Myocyte (in vitro differentiated cells): ENCODE data around the gene PPM1E. TPM values are rescaled to one million over a fixed set of nuclear protein-coding genes. Genes with fewer than 3 reads are reported as not detected.
"Not testable (repeated sequence)": the region's sequence is repeated elsewhere in the genome, so short reads cannot be mapped to it uniquely, and the experiment has no call there.

Source experiments
- DNase-seq: peaks from one replicate; pipeline ENCODE4 v3.0.0-alpha.2; 2012; ENCODE audit warnings: low read depth
- total RNA-seq: library from RNA; depleted of rRNA; stranded (reverse); fragments of >200 nt; gene quantifications from 2 replicates; pipeline ENCODE4 v1.2.3, GENCODE V29; 2014

The PPM1E gene
- total RNA-seq, 1 donor from 2014 or later: 11.1 TPM

DNA sequence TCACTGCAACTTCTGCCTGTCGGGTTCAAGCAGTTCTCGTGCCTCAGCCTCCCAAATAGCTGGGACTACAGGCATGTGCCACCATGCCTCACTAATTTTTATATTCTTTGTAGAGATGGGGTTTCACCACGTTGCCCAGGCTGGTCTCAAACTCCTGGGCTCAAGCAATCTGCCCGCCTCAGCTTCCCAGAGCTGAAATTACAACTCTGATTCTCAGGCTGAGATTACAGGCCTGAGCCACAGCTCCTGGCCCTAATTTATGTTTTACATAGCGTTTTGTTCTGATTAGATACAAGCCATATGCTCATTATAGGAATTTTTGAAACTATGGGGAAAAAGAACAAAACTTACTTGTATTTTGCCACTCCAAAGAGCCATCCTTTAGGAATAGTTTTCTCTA is 22.8 kb downstream of the PPM1E start:
- not testable (repeated sequence) for DNase-seq

DNA sequence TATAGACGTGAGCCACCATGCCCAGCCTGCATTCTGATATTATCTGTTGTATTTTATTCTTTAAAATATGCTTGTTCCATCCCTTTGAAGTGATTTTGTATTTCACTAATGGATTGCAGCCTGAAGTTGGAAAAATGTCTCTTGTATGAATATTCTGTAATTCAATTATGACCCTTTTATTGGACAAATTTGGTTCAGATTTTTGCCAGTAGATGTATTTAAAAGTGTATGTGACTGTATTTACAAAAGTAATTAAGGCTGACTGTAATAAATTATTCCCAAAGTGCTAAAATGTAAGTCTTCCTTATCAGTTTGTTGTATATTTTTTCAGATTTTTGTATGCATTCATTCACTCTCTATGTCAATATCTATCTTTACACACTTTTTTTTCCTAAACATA is 23.8 kb downstream of the PPM1E start:
- DNase-seq: no peak

DNA sequence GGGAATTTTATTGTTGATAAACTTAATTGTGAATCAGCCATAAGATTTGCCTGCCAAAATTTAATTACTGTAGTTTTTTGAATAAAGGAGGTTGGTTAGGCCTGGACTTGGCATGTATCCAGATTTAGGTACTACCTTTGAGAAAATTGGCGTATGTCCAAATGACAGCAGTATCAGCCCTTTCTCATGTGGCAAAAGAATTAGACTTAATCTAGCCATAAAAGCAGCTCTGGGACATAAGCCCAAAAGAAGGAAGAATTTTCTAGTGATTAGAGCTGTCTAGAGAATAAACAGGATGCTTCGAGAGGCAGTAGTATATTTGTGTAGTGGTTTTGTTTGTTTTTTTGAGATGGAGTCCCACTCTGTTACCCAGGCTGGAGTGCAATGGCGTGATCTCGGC is 27.7 kb downstream of the PPM1E start:
- DNase-seq: no peak

DNA sequence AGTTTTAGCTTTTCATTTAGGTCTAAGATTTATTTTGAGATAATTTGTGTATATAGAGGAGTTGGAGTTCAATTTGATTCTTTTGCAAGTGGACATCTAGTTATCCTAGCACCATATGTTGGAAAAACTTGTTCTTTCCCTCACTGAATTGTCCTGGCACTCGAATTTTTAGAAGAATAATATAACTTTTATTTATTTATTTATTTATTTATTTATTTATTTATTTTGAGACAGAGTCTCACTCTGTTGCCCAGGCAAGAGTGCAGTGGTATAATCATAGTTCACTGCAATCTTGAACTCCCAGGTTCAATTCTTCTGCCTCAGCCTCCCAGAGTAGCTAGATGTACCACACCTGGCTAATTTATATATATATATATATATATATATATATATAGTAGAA is 29.4 kb downstream of the PPM1E start:
- DNase-seq: no peak

DNA sequence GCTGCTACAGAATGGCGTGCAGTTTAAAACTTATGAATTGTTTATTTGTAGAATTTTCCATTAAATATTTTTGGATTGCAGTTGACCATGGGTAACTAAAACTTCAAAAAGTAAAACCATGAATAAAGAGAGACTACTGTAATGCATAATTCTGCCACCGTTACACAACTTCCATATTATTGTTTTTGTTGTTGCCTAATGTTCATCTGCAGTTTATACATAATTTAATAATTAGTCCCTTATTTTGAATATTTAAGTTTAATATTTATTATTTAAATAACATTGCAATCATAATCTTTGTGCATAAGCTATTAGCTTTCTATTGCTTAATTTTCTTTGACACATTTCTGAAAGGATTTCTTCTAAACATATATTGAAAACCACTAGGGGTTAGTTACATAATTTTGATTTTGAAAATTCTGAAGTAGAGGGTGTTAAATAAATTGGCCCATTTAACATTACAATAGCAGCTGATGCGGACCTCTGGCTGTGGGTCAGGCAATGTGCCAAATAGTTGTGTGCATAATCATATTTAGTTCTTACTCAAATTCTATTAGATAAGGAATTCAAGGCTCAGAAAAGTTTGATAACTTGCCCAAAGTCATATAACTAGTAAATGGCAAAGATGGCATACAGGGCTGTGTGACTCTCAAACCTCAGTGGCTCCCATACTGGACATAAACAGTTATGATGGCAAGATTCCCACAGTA is 31.1 kb downstream of the PPM1E start:
- DNase-seq: peak; percentile 82

DNA sequence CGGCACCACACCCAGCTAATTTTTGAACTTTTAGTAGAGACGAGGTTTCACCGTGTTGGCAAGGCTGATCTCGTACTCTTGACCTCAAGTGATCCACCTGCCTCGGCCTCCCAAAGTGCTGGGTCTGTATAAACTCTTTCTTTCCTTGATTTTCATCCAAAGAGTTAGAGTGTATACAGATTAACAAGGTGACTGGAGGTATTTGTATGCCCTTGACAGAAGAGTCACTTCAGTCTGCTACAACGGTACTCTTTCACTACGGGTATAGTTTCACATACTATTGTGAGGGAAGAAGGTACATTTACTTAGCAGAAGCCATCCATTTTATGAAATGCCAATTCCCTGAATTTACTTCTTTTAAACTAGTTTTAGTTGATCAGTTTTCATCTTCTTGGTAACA is 32.5 kb downstream of the PPM1E start:
- DNase-seq: no peak

DNA sequence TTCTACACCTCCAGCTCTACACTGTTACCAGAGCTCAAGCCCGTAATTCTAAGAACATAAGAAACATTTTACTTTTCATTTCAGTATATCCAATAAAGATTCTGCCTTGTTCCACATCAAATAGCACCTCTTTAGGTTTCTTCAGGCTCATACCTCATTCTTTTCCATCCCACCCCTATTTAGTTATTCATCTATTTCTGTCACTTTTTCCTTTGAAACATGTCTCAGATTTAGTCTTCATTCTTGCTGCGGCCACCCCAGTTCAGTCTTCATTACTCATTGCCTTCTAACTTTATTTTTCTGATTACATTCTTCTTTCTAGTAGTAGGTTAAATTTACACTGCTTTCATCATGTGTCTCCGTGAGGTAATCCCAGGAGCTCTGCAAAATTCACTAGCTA is 33.5 kb downstream of the PPM1E start:
- DNase-seq: no peak

DNA sequence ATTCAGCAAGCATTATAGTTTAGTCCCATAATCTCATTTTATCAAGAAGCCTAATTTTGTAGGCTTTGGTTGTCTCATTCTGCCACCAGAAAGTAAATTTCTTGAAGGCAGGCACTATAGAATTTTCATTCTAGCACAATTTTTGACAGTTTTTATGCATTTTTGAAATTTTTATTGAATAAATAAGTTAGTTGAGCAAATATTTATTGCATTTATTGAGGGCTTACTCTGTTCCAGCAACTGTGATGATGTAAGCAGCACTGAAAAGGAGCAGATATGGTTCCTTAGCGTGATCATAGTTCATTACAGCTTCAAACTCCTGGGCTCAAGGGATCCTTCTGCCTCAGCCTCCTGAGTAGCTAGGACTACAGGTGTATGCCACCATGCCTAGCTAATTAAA is 34.2 kb downstream of the PPM1E start:
- no peak for DNase-seq

DNA sequence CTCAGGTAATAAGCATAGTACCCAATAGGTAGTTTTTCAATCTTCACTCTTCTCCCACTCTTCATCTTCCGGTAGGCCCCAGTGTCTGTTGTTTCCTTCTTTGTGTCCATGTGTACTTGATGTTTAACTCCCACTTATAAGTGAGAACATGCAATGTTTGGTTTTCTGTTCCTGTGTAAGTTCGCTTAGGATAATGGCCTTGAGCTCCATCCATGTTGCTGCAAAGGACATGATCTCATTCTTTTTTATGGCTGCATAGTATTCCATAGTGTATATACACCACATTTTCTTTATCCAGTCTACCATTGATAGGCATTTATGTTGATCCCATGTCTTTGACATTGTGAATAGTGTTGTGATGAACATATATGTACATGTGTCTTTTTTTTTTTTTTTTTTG is 38.9 kb downstream of the PPM1E start:
- not testable (repeated sequence) for DNase-seq

DNA sequence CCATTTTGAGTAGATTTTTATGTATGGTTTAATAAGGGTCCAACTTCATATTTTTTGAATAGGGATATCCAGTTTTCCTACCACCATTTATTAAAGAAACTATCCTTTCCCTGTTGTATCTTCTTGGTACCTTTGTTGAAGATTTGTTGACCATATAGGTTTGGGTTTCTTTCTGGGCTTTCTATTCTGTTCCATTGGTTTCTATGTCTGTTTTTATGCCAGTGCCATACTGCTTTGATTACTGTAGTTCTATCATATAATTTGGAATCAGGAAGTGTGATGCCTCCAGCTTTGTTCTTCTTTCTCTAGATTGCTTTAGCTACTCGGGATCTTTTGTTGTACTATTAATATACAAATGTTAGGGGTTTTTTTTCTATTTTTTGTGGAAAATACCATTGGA is 46.5 kb downstream of the PPM1E start:
- DNase-seq: no peak

DNA sequence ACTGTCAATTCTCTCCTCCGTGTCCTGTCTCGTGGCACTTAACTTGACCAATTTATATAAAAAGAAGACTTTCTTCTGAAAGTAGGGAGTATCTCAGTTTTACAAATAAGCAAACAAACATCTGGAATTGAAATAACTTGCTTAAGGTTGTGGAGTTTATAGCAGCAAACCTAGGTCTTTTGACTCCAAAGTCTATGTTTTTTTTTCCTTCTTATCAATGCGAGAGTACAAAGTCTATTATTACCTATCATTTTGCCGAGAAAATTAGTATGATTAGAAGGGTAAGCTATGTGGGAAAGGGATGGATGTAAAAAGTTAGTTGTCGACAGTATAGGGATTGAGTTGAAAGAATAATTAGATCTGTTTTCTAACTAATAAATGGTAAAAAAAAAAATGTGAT is 50.4 kb downstream of the PPM1E start:
- DNase-seq: no peak

DNA sequence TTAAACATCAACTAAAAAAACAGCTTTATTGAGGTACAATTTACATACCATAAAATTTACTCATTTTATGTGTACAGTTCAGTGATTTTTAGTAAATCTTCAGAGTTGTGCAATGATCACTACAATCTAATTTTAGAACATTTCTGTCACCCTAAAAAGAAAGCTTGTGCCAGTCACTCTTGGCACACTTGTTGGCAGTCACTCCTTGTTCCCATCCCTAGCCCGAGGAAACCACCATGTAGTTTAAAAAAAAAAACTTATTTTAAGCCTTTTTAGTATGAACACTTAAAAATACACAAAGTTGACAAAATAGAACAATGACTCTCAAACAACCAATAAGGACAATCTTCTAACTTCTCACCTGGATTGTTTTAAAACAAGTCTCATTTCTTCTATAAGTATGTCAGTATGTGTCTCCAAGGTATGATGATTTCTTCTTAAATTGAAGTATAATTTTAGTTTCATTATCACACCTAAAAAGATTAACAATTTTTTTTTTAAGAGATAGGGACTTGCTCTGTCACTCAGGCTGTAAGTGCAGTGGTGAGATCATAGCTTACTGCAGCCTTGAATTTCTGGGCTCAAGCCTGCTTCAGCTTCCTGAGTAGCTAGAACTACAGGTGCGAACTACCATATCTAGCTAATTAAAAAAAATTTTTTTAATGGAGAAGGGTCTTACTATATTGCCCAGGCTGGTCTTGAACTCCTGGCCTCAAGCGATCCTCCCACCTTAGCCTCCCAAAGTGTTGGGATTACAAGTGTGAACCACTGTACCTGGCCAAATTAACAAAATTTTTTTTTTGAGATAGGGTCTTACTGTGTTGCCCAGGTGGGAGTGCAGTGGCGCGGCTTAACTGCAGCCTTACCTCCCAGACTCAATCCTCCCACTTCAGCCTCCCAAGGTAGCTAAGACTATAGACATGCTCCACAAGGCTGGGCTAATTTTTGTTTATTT is 53.2 kb downstream of the PPM1E start:
- no peak for DNase-seq

DNA sequence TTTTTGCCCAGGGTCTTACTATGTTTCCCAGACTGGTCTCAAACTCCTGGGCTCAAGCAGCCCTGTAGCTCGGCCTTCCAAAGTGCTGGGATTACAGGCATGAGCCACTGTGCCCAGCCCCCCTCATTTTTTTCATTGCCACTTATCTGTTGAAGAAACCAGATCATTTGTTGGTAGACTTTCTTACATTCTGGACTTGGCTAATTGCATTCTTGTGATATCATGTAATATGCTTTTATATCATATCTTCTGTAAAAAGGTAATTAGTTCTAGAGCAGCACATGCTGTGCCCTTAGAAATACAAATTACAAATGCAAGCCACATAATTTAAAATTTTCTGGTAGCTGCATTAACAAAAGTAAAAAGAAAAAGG is 53.9 kb downstream of the PPM1E start:
- no peak for DNase-seq

DNA sequence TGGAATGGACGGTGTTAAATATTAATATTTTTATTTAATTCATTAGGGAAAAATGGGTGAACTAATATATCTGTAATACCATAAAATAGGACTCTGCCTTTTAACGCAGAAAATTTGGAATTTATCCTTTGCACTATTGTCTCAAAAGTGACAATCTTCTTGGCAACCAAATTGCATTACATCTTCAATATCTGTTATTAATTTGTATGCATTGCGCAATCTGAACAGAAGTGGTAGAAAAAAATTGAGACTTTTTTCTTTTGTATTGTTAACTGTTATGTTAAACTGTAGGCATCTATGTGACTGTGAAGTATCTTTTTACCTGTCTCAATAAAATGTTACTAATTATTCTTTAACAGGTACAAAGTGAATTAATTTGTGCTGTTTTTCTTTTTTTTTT is 55.6 kb downstream of the PPM1E start:
- DNase-seq: no peak

DNA sequence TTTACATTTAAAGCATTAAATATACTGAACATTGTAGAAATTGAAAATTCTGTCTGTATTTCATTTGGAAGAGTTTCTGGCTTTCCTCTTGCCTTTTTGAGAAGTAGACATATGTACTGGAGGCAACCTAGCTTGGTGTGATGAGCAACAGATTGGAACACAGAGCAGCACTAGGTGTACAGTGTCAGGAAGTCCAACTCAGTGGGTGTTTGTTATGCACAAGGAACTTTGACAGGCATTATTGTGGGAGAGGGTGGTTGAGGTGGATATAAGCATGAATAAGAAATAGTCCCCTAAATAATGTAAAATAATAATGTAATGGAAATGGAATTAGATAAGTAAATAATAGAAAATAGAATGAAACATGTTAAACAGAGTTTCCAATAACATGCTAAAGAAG is 58.1 kb downstream of the PPM1E start:
- DNase-seq: no peak

DNA sequence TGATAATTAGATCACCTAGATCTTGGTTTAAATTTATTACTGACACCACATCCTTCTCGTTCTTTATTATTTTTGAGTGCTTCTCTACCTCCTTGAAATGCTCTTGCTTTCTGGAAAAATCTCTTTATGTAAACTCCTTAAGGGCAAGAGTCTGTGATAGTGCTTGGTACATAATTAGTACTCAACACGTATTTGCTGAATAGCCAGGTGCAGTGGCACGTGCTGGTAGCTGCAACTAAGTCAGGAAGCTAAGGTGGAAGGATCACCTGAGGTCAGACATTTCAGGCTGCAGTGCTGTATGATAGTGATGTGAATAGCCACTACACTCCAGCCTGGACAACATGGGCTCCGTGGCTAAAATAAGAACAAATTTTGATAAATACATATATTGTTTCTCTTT is 63.0 kb downstream of the PPM1E start:
- DNase-seq: no peak

DNA sequence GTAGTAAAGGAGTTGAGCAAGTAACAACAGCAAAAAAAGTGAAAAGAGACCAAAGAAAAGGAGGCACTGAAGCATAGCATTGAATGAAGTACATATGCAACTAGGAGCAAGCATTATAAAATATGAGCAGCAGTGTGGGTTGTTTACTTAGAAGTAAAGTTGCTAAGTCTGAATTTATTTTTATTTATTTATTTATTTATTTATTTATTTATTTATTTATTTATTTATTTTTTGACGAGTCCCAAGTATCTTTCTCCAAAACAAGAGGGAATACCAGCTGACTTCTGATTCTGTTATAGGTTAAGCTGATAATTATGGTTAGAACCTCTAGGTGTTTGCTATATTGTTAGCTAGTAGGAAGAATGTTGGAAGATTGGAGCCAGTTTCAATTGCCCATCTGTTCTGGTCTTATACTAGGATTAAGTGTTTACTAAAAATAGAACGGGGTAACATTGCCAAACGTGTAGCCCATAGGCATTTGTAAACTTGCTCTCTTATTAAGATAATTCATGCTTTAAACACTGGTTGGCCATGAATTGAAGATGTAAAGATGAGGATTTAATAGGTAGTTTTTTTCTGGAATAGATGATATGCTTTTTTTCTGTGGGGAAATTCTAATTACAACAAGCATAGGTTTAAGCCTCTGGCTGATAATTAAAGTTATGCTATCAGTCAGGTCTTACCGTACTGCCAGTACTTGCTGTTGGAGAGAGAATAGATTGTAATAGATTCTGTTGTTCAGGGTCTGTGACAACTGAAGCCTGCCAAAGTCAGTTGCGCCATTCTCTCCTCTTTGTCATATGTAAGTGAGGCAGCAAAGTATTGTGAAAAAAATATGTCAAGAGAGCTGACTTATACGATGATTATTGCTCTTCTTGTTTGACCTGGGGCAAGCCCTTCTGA is 66.7 kb downstream of the PPM1E start:
- peak; percentile 48 for DNase-seq

DNA sequence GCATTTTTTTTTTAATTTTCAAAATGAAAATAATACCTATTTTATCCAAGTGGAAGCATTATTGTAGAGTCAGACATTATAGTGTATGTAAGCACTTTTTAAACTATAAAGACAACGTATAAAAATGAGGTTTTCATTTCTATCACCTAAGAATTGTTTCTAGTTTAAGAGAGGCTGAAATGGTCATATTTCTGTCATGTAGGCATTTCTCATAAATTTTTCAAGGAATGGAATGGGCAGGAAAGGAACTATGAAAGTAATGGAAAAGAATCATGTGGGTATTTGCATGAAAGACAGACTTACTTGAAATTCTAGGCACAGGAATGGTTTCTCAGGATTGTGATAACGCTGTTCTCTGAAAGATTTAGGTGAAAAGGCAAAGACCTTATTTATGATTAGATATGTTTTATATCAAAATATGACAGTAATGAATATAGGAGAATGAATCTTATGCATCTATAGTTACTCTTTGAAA is 67.4 kb downstream of the PPM1E start:
- DNase-seq: no peak

DNA sequence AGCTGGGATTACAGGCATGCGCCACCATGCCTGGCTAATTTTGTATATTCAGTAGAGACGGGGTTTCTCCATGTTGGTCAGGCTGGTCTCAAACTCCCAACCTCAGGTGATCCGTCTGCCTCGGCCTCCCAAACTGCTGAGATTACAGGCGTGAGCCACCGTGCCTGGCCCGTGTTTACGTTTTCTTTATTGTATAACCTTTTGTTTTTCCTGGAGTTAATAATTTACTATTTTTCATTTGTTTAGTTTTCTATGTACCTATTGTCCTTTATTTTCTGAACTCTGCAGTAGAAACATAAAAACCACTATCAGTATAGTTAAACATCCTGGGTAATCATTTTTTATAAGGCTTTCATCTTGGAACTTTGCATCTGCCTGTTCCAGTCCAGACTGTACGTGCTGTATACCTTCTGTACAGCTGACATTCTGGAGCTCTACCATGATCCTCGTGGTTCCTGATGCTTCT is 73.6 kb downstream of the PPM1E start:
- no peak for DNase-seq

DNA sequence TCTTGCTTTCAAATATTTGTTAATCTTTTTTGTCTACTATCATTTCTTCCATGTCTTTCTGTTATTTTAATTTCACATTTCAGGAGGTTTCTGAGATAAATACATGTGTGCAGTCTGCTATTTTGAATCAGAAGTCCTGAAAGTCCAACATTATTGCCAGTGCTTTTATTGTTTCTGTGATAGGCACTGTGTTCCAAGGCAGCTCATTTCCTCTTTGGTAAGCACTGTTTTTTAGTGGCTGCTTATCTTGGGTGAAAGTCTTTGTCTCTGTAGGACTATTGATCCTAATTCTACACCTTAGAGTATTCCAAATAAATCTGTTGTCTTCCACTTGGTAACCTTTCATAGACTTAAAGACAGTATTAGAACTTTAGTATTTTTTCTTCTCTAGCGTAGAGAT is 76.1 kb downstream of the PPM1E start:
- no peak for DNase-seq

DNA sequence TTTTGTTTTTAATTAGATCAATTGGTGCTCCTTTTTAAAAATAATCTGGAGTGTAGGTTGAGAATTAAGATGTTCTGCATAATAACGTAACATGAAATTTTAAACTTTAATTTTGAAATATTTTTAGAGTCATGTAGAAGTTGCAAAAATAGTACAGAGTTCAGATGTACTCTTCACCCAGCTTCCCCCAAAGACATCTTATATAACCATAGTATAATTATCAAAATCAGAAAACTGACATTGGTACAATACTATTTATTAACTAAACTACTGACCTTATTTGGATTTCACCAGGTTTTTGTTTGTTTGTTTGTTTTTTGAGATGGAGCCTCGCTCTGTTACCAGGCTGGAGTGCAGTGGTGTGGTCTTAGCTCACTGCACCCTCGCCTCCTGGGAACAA is 76.9 kb downstream of the PPM1E start:
- DNase-seq: no peak
